Measurements from ENCODE around the gene SRPK2. TPM values are rescaled to one million over a fixed set of nuclear protein-coding genes. Genes with fewer than 3 reads are reported as not detected.
"Not testable (repeated sequence)": the region's sequence is repeated elsewhere in the genome, so short reads cannot be mapped to it uniquely, and the experiment has no call there.

SRPK2 gene
- total RNA-seq, 1 donor from 2014 or later, result 59.2 TPM

DNA sequence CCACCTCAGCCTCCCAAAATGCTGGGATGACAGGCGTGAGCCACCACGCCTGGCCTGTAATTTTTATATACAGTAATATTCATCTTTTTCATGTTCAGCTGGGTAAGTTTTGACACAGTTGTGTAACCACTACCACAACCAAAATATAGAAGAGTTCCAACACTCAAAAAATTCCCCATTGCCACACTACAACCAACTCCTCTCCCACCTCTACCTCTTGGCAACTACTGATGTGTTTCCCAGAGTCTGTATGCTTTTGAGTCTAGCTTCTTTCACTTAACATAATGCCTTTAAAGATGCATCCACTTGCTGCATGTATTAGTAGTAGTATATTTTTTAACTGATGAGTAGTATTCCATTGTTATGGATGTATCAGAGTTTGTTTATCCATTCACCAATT lies 90.7 kb downstream of the SRPK2 start:
- no peak for DNase-seq

GRCh38 chr7:105297309-105297708 lies 91.4 kb downstream of the SRPK2 start:
- DNase-seq, result no peak

- peak; percentile 48 for DNase-seq
These were observed 92.2 kb downstream of the SRPK2 start for GRCh38 chr7:105296491-105296890.

DNA sequence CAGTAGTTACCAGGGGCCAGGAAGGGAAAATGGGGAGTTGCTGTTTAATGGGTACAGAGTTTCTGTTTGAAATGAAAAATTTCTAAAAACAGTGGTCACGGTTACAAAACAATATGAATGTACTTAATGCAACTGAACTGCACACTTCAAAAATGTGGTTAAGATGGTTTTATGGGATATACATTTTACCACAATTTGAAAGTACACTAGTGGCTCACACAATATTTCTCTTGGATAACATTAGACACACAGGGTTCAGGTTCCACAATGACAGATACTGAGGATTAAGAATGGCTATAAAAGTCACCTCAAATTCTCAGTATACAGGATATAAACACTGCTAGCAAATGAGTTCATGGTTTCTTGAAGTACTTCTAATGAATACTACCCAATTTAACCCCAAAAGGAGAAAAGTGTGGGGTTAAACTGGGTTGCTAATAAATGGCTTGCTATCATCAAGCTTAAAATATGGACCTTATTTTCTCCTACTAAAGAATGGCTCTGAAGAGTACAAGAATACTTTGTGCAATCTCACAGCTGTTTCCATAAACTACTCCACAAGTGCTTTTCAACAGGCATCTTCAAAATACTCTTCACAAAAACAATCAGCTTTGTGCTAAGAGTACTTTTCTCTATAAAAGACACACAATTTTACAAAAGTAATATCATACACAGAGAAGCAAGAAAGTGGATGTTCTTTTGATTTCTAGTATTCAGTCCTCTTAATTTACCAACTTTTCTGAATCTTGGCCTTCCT lies 92.9 kb downstream of the SRPK2 start:
- DNase-seq, result no peak

DNA sequence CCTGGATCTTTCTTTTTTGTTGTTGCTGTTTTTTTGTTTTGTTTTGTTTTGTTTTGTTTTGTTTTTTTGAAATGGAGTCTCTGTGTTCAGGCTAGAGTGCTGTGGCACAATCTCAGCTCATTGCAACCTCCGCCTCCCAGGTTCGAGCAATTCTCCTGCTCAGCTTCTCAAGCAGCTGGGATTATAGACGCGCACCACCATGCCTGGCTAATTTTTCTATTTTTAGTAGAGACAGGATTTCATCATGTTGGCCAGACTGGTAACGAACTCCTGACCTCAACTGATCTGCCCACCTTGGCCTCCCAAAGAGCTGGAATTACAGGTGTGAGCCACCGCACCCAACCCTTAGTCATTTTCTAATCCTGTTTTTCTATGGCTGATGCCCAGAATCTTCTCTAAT lies 94.2 kb downstream of the SRPK2 start:
- not testable (repeated sequence) for DNase-seq

GRCh38 chr7:105289704-105290103 lies 99.0 kb downstream of the SRPK2 start:
- DNase-seq, result no peak

DNA sequence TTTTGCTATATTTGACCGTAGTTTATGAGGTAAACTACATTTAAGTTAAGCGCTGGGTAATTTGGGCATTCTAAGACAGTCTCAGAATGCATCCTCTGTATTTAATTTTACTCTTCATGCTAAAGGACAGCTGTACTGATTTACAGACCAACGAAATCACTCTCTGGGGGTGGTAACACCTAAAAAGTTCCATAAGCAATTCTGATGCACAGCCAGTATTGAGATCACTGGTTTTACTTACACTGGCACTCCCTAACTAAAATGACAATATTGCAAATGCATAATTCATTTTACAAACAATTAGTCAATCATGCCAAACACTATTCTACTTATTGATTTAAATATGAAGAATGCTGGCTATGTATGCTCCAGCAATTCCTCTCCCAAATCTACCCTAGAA lies 102.3 kb downstream of the SRPK2 start:
- DNase-seq, result no peak

- DNase-seq, result no peak
These were observed 103.4 kb downstream of the SRPK2 start for GRCh38 chr7:105285118-105285874.

- no peak for DNase-seq
These were observed 104.7 kb downstream of the SRPK2 start for GRCh38 chr7:105284014-105284413.

DNA sequence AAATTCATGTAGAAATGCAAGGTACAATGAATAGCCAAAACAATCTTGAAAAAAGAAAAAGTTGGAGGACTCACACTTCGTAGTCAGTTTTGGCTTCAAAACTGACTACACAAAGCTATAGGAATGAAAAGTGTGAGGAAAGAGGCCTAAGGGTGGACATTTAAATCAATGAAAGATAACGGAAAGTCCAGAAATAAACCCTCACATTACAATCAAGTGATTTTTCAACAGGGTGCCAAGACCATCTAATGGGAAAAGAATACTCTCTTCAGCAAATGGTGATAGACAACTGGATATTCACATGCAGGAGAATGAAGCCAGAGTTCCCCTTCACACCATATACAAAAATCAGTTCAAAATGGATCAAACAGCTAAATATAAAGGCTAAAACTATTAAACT lies 106.8 kb downstream of the SRPK2 start:
- DNase-seq, result no peak

GRCh38 chr7:105279688-105280007 lies 109.1 kb downstream of the SRPK2 start:
- no peak for DNase-seq

- no peak for DNase-seq
These were observed 109.6 kb downstream of the SRPK2 start for GRCh38 chr7:105278973-105279687.

DNA sequence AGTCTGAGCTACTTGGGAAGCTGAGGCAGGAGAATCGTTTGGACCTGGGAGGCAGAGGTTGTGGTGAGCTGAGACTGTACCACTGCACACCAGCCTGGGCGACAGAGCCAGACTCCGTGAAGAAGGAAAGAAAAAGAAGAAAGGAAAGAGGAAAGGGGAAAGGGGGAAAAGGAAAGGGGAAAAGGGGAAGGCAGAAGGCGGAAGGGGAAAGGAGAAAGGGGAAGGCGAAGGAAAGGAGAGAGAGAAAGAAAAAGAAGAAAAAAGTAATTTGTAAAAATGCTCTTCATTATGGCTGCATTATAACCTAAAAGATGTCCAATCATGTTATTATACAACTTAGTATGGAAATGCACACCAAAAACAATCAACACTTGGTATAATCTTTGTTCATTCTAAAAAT lies 110.2 kb downstream of the SRPK2 start:
- no peak for DNase-seq

DNA sequence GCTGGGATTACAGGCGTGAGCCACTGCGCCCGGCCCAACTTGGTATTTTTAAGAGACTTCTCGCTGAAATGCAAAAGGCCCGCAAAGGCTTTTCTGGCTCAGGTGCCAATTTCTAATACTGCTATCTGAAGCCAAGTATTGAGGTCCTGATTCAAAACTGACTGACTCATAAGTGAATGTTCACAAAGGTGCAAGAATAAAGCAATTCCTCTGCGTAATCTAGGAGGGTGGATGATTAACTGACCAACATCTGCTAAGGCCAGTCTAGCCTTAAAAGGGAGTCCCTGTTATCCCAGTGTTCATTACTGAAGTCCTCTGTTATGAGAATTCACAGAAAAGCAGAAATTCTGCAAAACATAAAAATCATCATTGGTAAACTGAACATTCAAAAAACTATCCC lies 111.4 kb downstream of the SRPK2 start:
- DNase-seq, result no peak

DNA sequence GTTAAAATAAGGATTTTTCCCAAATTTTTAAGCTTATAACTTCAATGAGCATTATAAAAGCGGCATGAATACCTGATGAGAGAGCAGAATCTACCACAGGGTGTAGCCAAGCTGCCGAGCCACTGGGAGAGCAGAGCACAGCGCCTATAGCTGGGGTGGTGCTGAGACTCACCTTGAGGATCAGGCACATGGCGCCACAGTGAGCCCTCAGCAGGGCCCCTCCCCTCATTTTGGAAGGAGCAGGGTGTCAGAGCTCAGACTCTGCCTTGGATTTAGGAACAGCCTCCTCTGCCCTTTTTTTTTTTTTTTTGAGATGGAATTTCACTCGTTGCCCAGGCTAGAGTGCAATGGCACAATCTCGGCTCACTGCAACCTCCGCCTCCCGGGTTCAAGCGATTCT lies 118.6 kb downstream of the SRPK2 start:
- DNase-seq, result no peak

DNA sequence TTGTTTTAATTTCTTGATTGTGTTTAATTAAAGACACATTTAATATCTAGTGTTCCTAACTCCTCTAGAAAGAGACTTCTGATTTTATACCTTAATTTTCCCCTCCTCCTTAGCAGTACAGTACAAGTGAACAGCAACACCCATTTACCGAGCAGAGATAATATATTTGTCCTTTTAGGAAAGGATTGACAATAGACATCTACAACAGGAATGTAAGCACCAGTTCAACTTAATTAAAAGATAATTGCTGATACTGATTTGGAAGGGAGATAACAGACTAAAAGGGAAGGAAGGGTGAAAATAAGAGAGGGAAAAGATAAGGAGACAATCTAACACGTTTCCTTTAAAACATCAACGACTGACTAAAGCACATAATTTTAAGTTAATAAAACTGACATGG lies 119.3 kb downstream of the SRPK2 start:
- DNase-seq, result peak; percentile 13

DNA sequence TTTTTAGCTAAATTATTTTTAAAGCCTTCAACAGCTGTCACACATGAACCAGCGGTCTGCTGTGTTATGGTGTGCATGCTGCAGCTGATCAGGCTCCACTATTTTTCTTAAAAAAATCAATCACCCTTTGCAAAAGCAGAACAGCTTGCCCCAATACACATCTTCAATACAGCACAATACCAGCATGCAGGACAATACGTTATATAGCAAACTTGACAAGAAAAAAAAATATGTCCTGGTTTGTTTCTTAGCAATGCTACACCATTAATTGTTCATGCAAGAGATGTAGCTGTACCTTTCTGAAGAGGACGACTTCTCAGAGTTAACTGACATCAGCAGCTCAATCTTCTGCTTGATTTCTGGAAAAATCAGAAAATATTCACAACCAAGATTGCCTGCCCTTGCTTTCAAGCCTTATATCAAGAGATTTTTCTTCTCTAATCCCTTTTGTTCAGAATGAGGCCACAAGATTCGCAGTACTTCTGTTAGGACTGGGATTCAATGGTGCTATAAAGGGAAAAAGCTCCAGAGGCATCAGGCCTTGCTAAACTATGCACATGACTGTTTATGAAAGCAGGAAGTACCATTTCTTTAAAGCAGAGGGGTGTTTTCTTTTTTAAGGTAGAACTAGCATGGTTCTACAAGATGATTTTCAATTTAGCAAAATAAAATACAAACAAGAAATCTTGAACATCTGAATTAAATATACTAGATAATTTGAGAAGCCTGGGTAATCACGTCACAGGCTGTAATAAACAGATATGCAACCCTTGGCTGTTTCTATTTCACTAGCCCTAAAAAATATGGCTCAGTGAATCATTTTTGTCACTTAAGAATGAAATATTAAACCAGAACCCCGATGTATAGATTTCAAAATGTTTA lies 120.0 kb downstream of the SRPK2 start:
- peak; percentile 48 for DNase-seq

- no peak for DNase-seq
These were observed 120.7 kb downstream of the SRPK2 start for GRCh38 chr7:105268056-105268455.

GRCh38 chr7:105267244-105267643 lies 121.5 kb downstream of the SRPK2 start:
- no peak for DNase-seq

DNA sequence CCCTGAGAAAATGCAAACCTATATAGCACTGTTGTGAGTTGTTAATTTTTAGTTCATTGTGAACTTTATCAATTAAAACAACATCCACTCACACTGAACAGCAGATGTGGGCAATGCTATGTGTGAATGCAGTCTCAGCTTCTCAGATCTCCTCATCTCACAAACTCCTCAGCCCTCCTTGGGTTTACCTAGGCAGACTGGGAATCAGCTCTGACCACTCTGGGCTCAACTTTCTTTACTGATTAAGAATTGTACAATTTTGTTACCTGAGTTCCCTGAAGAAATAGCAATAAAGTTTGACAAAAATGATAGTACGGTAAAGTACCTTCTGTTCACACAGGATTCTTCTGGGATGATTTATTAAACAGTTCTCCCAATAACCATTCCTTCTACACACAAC lies 124.0 kb downstream of the SRPK2 start:
- no peak for DNase-seq

- DNase-seq, result no peak
These were observed 127.0 kb downstream of the SRPK2 start for GRCh38 chr7:105261689-105262088.

GRCh38 chr7:105260201-105260871 lies 128.4 kb downstream of the SRPK2 start:
- not testable (repeated sequence) for DNase-seq

Data from dermis blood vessel endothelial cell (primary cell).